GM06990 (cell line): ENCODE measurements around the gene BCAR3.

Source experiments
- DNase-seq: peaks from one replicate; pipeline ENCODE4 v3.0.0-alpha.2; 2011; ENCODE audit not compliant: insufficient read length; ENCODE audit errors: extremely low read depth
- H3K27me3 ChIP-seq: replicated peaks from 2 replicates; pipeline ENCODE4 v1.6.0; 2011; ENCODE audit warnings: low read length; ENCODE audit not compliant: control insufficient read depth, insufficient read depth
- H3K36me3 ChIP-seq: 2 replicates; pipeline ENCODE4 v1.5.1; 2011; ENCODE audit warnings: low read length; ENCODE audit not compliant: control insufficient read depth, insufficient read depth
- H3K4me3 ChIP-seq: replicated peaks from 2 replicates; pipeline ENCODE4 v1.5.1; 2011; ENCODE audit warnings: low read depth, mild to moderate bottlenecking, control low read depth, low read length
- CTCF ChIP-seq: IDR thresholded peaks from 2 replicates; pipeline ENCODE4 v1.5.1; 2011; ENCODE audit warnings: low read length, control low read depth, mild to moderate bottlenecking, inconsistent platforms; ENCODE audit not compliant: insufficient read depth, poor library complexity, severe bottlenecking

Gene BCAR3

GRCh38 chr1:93649231-93649630 lies 32.4 kb downstream of the BCAR3 start:
- TF ChIP-seq CTCF: no peak
- H3K36me3 ChIP-seq: 0 out of 2 replicates have a peak, but pooled peaks cover 1% of the 10 kb centered on the region

GRCh38 chr1:93648656-93649055 lies 33.0 kb downstream of the BCAR3 start:
- Histone ChIP-seq H3K4me3 (no peak overlapping the region), H3K36me3 (0 out of 2 replicates have a peak, but pooled peaks cover under 1% of the 10 kb centered on the region), H3K27me3 (no peaks in the 10 kb centered on the region)
- TF ChIP-seq CTCF: no peak
- DNase-seq: no peak

More at GRCh38 chr1:93649231-93649630, 32.4 kb downstream of the BCAR3 start:
- no peak for DNase-seq
- Histone ChIP-seq H3K27me3 (no peaks in the 10 kb centered on the region), H3K4me3 (no peak overlapping the region)

GRCh38 chr1:93641527-93641926 lies 40.1 kb downstream of the BCAR3 start:
- H3K36me3 ChIP-seq: no peaks in the 10 kb centered on the region
- no peaks in the 10 kb centered on the region for H3K27me3 ChIP-seq
- TF ChIP-seq CTCF: no peak
- DNase-seq: no peak
- no peak overlapping the region for H3K4me3 ChIP-seq

GRCh38 chr1:93640656-93641440 lies 40.8 kb downstream of the BCAR3 start:
- H3K4me3 ChIP-seq: no peak overlapping the region
- no peak for DNase-seq
- H3K36me3 ChIP-seq: no peaks in the 10 kb centered on the region
- H3K27me3 ChIP-seq: no peaks in the 10 kb centered on the region
- TF ChIP-seq CTCF: no peak

- TF ChIP-seq CTCF: no peak
- no peak overlapping the region for H3K4me3 ChIP-seq
- no peaks in the 10 kb centered on the region for H3K36me3 ChIP-seq
- no peaks in the 10 kb centered on the region for H3K27me3 ChIP-seq
- no peak for DNase-seq
Measured at GRCh38 chr1:93638981-93639380, 42.7 kb downstream of the BCAR3 start.
